ENCODE measurements around the gene KCNH5.
"Not testable (repeated sequence)": the region's sequence is repeated elsewhere in the genome, so short reads cannot be mapped to it uniquely, and the experiment has no call there.

KCNH5 gene

DNA sequence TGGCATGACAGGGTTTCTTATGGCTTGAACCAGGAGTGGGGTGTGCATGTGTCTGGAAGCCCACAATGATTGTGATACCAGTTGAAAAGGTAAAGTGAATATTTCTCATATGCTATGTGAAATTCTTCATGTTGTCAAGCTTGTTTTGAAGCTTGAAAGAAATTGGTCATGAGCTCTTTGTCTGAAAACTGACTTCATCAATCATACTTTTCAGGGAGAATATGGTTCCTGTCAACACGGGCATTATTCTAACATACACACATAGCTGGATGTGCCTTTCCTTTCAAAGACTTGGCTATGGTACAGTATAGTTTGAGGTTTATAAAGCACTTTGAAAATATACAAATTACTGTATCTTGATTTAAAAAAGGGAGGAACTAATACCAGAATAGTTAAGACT, 158.8 kb downstream of the KCNH5 start:
- no peak for DNase-seq (ENCODE audit: low spot score)

DNA sequence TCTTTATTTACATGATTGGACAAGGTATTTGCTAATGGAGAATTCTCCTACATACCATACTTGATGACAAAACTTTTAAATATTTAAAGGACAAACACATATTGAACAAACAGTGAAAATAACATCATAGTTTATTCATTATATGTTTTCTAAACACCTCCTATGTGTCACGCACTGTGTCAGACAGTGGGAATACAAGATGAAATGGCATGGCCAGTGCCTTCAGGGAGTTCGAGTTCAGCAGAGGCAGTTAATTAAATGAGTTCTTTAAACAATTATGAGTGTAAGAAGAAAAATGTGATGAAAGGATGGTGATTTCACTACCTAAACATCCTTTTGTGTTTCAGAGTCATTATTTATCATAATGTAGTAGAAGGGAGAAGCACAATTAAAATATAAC, 159.8 kb downstream of the KCNH5 start:
- DNase-seq (ENCODE audit: low spot score): no peak

DNA sequence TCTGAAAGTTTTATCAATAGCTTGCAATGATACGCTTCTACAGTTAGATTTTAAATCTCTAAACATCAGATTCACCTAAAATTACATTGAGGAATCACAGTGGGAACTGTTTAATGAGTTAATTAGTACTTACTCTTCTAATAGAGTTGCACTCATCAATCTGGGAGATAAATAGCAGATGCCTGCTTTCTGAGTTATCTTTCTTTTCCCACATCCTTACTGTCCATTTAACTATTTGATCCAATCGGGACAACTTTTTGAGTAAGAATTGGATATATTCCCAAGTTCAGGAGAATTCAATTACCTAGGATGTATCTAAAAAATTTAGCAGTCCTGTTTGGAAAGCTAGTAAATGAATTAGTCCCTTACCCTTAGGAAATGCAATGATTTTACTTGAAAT, 162.3 kb downstream of the KCNH5 start:
- DNase-seq (ENCODE audit: low spot score): no peak

DNA sequence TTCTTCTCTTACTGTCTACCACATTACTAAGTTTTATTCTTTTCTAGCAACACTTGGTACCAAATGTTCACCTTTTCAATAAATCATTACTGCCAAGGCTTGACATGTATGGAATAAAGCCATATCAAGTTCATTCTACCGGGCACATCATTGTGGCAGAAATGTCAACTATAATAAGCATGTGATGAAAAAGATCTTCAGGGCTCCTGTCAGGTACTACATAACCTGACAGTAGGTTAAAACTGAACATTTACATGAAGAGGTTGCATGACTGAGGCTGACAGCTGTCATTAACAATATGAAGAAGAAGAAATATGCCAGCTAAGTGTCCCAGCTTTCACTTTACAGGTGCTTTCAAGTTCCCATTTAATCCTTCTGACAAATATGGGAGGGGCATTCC, 178.9 kb downstream of the KCNH5 start:
- DNase-seq (ENCODE audit: low spot score): no peak

DNA sequence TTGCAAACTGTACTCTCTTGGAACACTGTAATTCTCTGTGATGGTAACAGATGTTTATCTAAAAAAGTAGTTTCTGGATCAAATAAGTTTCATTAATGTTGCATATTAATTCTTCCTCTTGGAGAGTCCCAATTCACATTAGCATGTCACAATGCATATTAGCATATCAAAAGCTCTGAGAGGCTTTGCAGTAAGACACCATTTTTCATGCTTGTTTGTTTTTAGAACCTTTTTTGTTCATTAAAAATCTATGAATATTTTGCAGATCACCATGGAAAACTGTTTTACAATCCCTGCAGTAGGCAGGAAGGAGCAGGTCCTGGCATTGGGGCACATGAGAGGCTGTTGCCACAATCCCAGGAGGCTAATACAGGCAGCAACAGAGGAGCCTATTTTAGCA, 180.7 kb downstream of the KCNH5 start:
- DNase-seq (ENCODE audit: low spot score): no peak

DNA sequence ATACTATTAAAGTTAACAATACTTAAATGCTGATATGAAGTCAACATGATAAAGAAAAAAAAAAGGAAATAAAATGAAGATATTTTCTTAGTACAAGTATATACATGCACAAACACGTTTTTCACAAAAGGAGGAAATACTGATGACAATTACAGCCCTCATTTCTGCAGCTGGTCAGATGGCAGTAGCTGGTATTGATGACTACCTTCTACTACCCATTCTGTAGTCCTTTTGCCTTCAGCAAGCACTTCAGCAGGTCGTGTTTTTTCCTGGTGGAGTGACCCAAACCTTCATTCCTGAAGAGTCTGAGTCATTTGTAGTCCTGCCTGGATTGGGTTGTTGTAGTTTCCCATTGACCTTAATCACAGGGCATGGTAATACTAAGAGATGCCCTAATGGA, 187.2 kb downstream of the KCNH5 start:
- not testable (repeated sequence) for DNase-seq (ENCODE audit: low spot score)

DNA sequence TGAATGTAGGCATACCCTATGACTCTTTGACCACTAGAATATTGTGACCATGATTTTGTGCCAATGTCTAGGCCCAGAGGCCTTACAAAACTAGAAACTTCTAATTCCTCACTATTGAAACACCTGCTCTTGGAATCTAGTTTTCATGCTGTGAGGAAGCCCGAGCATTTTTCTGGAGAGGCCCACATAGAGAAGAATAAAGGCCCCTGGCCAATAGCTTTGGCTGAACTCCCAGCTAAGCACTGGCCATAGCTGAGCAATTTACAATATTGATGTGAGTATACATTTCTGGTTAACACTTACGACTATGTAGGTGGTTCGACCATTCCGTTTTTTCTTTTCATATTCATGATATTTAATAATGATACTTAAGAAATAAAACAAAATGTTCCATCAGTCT, 190.3 kb downstream of the KCNH5 start:
- DNase-seq (ENCODE audit: low spot score): no peak

DNA sequence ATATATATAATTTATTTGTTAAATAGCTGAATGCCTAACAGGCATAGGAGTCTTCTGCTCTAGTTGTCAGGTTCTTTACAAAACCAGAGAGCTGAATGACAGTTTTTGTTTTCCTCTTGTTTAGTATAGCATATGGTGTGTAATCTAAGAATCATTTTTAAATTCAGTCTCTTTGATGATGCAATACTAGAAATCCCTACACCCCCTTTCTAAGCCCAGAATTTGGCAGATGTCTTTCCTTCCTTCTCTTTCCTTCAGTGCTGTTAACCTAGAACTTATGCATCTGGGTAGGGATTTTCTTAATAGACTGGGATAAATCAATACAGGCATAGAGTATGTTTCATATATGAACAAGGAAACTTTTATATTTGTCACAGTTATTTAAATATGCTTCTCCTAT, 198.1 kb downstream of the KCNH5 start:
- no peak for DNase-seq (ENCODE audit: low spot score)

DNA sequence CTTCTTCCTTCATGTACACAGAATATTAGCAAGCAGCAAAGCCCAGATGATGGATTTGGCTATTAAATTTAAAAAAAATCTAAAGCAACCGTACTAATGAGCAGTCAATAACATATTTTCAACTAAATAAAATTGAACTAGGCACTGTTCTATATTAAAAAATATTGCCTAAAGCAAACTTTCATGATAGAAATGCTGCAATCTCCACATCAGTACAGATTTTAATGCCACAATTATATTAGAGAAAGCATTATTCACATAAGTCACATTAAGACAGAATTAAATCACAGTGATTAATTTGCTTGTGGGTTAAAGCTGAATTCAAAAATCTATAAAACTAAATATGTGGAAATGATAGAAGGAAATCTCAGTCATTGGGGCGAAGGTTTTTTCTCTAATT, 200.7 kb downstream of the KCNH5 start:
- DNase-seq (ENCODE audit: low spot score): no peak

DNA sequence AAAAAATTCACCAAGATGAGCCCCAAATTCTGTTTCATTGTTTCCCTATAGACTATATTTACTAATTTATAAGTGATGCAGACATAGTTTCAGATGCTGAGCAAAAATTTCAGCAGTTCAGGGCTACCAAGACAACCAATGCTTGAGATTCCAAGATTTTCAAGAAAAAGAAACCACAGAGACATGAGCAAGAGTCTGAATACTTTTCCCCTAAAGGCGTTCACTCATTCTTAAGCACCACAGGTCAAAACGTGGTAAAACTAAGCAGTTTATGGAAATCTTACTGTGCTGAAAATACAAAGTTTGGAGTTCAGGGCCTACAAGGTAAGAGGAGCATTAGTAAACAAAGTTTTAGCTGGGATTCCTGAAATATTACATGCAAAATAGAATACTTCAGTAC, 221.2 kb downstream of the KCNH5 start:
- no peak for DNase-seq (ENCODE audit: low spot score)

DNA sequence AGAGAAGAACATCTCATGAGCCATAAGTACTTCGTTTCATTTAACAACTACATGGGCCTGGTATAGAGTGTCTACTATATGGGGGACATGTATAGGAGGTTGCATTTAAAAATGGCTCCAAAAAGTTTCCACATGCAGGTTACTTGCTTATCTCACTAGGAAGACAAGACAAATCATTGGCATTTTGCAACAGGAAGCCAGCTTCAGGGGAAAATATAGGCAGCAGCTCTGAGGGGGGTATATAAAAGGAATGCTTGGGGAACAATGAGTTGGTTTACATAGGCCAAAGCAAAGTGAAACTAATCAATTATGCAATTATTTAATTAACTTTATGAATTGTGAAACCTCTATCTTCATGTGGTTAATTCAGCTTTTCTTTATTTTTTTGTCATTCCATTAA, 225.3 kb downstream of the KCNH5 start:
- DNase-seq (ENCODE audit: low spot score): no peak

DNA sequence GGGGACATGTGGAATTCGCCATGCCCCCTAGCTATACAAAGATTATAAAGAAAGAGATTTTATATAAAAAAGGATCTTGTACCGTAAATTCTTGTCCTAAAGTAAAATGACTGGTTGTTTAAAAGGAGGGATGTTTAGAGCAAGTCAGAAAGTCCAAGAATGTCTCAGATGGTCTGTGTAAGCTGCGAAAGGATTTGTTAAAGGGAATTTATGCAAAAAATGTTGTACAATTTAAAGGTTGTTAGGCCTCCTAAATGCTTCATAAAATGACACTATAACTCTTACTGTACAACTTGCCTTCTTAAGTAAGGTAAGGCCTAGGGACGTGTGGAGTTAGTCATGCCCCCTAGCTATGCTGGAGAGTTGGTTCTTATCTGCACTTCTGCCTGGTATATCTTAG, 237.6 kb downstream of the KCNH5 start:
- no peak for DNase-seq (ENCODE audit: low spot score)

DNA sequence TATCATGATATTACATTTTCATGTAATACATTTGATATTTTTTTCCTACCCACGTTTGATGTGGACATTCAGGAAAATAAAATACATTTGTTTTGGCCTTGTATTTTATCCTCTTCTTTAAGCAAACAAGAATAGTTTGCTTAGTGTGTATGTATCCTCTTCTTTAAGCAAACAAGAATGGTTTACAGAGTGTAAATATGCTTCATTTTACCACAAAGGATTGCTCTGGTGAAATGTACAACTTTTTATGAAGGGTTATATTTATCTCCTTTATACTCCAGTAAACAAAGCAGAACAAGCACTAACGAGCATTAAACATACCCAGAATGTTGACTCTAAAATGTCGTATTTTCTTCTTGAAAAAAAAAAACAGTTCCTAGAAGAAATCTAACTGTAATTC, 244.7 kb downstream of the KCNH5 start:
- DNase-seq (ENCODE audit: low spot score): no peak

DNA sequence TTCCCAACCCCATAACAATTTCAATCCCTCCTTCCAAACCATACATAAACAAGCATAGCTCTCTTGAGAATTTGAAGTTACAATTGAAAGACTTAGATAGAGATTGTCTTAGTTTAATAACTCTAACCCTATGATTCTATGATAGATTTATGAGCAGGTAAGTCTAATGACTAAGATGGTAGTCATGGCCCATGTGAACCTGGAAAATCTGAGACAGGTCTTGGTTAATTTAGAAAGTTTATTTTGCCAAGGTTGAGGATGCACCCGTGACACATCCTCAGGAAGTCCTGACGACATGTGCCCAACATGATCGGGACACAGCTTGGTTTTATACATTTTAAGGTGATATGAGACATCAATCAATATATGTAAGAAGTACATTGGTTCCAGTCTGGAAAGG, 248.8 kb downstream of the KCNH5 start:
- no peak for DNase-seq (ENCODE audit: low spot score)

DNA sequence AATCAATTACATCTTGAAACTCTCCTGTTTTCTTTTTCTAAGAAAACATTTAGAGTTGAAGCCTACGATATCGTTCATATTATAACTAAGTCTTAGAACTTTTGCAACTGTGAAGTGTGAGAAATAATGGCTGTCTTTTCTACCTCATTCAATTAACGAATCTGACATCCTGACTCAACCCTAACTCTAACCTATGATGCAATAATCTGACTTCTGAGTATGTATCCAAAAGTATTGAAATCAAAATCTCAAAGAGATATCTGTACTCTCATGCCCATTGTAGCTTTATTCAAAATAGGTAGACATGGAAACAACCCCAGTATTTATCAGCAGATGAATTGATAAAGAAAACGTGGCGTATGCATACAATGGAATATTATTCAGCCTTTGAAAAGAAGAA, 252.7 kb downstream of the KCNH5 start:
- no peak for DNase-seq (ENCODE audit: low spot score)

DNA sequence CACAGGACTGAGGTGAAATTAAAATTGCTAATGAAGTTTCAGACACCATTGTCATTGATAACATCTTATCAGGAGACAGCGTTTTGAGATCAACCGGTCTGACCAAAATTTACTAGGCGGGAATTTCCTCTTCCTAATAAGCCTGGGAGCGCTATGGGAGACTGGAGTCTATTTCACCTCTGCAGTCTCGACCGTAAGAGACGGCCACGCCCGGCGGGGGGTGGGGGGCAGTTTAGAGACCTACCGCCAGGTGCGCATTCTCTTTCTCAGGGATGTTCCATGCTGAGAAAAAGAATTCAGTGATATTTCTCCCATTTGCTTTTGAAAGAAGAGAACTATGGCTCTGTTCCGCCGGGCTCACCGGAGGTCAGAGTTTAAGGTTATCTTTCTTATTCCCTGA, 263.9 kb downstream of the KCNH5 start:
- not testable (repeated sequence) for DNase-seq (ENCODE audit: low spot score)

DNA sequence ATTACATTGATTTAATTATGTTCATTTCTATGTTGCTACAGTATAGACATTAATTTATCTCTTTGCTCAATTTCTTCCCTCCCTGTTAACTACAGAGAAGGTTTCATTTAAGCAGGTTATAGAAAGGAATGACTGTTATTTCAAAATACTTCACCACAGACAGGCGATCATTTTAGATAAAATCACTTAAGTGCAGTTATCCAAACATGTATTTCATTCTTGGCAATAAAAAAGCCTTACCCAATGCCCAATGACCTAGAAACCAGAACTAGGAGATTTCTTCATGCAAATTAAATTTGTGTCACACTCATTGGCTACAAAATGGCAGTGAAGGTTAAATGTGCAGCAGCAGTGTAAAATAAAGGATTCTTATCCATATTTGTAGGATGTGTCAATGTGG, 266.4 kb downstream of the KCNH5 start:
- DNase-seq (ENCODE audit: low spot score): no peak

DNA sequence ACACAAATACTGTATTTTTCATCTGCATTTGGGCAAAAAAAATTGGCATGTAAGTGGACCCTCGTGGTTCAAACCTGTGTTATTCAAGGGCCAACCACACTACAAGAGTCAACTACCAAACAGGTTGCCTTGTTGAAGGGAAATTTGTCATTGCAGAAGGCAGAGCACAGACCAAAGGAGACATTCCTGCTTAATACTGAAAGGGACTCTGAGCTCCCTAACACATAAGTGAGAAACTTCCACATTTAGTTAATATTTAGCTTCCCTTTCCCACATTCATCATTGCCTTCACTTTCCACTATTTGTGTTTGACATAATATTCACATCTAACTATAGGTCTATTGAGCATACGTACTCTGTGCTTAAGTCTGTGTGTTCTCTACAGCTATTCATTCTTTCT, 266.9 kb downstream of the KCNH5 start:
- DNase-seq (ENCODE audit: low spot score): no peak

DNA sequence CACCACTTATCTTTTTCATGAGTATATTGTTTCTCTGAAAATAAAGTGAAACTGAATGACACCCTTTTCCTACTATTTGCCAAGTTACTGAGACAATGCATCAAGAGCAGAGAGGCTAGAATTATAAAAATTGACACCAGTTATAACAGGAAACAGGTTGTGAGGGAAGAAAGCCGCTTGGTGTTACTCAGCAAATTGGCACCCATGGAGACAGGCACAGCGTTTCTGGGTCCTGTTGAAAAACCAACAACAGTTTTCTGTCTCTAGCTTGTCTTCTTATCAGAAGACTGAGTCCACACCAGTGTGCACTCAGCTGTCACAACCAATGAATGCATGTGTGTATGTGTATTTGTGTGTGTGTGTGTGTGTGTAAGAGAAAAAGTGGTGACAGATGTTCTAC, 267.7 kb downstream of the KCNH5 start:
- DNase-seq (ENCODE audit: low spot score): no peak

DNA sequence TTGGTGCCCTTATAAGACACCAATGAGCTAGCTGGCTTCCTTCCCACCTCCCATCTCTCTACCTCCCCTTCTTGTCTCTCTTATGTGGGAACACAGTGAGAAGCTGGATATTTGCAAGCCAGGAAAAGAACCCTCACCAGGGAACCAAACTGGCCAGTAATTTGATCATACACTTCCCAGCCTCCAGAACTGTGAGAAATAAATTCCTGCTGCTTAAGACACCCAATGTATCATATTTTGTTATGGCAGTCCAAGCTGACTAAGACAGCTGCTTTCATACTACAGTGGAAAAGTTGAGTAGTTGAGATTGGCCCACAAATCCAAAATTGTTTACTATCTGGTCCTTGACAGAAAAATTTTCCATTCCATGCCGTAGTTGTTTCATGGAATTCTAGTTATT, 269.0 kb downstream of the KCNH5 start:
- DNase-seq (ENCODE audit: low spot score): no peak

DNA sequence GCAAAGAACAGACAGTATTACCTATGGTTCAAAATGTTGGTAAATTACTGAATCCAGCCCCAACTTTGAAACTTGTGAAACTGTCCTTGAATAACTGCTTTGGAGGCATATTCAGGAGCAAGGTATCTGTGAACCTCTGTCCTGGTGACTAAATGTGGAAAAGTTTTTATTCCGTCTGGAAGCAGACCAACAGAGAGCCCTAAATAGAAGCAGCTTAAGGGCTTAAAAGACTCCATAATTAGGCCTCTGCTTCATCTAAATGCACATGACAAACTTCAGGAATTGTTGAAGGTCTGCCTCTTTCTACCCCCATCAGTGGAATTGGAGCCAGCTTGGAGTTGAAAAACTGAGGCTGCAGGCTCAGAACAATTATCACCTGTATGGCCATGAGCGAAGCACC, 276.5 kb downstream of the KCNH5 start:
- DNase-seq (ENCODE audit: low spot score): no peak

DNA sequence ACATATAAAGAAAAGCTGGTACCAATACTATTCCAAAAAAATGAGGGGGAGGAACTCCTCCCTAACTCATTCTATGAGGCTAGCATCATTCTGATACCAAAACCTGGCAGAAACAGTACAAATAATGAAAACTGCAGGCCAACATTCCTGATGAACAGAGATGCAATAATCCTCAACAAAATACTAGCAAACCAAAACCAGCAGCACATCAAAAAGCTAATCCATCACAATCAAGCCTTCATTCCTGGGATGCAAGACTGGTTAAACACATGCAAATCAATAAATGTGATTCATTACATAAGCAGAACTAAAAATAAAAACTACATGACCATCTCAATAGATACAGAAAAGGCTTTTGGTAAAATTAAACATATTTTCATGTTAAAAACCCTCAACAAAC, 281.3 kb downstream of the KCNH5 start:
- DNase-seq (ENCODE audit: low spot score): no peak

DNA sequence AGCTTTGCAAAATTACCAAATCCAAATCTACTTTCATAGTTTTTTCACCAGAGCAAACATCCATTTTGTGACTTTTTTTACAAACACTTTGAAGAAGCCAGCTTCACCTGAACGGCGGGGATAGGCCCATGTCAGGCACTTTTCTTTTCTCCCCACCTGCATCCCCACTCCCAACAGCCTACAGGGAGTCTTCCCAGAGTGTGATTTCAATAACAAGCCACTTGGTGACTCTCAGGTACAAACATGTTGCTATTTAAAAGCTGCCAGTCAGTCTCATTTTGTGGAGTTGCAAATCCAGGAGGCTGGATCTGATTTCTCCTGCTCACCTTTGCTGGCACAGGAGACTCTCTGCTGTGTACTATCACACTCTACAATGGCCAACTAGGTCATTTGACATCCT, 285.5 kb downstream of the KCNH5 start:
- DNase-seq (ENCODE audit: low spot score): no peak

DNA sequence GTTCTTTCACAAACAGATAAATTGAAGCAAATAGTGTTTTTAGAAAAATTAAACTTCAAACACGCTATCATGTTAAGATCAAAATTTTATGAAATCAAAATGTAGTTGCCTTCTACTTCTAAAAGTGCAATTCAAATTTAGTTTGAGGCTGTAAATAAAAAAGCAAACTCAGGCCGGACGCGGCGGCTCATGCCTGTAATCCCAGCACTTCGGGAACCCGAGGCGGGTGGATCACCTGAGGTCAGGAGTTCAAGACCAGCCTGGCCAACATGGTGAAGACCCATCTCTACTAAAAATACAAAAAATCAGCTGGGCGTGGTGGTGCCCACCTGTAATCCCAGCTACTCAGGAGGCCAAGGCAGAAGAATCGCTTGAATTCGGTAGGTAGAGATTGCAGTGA, 298.4 kb downstream of the KCNH5 start:
- not testable (repeated sequence) for DNase-seq (ENCODE audit: low spot score)

DNA sequence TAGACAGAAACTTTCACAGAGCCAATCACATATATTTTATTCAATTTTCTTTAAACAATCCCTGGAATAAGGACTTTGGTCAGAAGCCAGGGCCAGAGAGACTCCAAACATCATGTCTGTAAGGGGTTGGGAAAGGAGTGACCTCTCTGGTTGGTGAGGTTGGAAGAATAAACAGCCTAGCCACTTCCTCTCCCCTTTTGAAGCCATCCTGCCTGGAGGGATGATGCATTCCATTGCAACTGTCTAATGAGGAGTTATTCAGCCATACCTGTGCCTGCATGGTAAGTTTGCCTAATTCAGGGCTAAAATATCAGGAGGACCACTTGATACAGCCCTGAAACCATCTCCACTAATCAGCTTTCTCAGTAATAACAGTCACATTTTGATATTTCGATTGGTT, 299.8 kb downstream of the KCNH5 start:
- no peak for DNase-seq (ENCODE audit: low spot score)

Measured in SK-N-DZ (cell line).